Central memory CD8-positive, alpha-beta T cell (primary cell): ENCODE data around the gene POLR2L.

Experiments
- ATAC-seq: fragments of 150-1000 bp; cut with Tn5 transposase; replicated peaks from 2 replicates; pipeline ENCODE4 v1.10.0; 2022; ENCODE audit warnings: mild to moderate bottlenecking, moderate FRiP score, moderate number of reproducible peaks; ENCODE audit not compliant: poor library complexity, severe bottlenecking; ENCODE audit errors: extremely low read depth
- DNase-seq, 2 donors: peaks; one replicate each; pipeline ENCODE4 v3.0.0; 2021; ENCODE audit warnings: low spot score in 2 of 2
- H3K27ac Mint-ChIP-seq: one replicate; pipeline ENCODE4 v1.8.0; 2022; ENCODE audit warnings: low read depth, mild to moderate bottlenecking, moderate library complexity, mixed read lengths
- H3K27me3 Mint-ChIP-seq: one replicate; pipeline ENCODE4 v1.8.0; 2022; ENCODE audit warnings: mixed read lengths
- H3K36me3 Mint-ChIP-seq: one replicate; pipeline ENCODE4 v1.8.0; 2022; ENCODE audit warnings: mild to moderate bottlenecking, moderate library complexity, mixed read lengths; ENCODE audit not compliant: insufficient read depth
- H3K4me1 Mint-ChIP-seq: one replicate; pipeline ENCODE4 v1.8.0; 2022; ENCODE audit warnings: mixed read lengths
- H3K4me3 Mint-ChIP-seq: one replicate; pipeline ENCODE4 v1.8.0; 2022; ENCODE audit warnings: mild to moderate bottlenecking, moderate library complexity, mixed read lengths
- H3K9me3 Mint-ChIP-seq: one replicate; pipeline ENCODE4 v1.8.0; 2022; ENCODE audit warnings: mixed read lengths

Gene POLR2L

GRCh38 chr11:821512-822371 is 20.6 kb downstream of the POLR2L start:
- H3K27me3 Mint-ChIP-seq: no peaks in the 10 kb centered on the region
- ATAC-seq: no peak
- no peaks in the 10 kb centered on the region for H3K9me3 Mint-ChIP-seq
- peaks cover 23% of the 10 kb centered on the region for H3K4me1 Mint-ChIP-seq
- H3K4me3 Mint-ChIP-seq: peak overlapping the region; percentile 80
- H3K27ac Mint-ChIP-seq: no peak overlapping the region
- peaks cover 28% of the 10 kb centered on the region for H3K36me3 Mint-ChIP-seq
- DNase-seq: no peak

GRCh38 chr11:820655-821511 is 21.4 kb downstream of the POLR2L start:
- H3K9me3 Mint-ChIP-seq: no peaks in the 10 kb centered on the region
- peaks cover 26% of the 10 kb centered on the region for H3K36me3 Mint-ChIP-seq
- no peak for DNase-seq
- peaks cover 23% of the 10 kb centered on the region for H3K4me1 Mint-ChIP-seq
- peak overlapping the region; percentile 80 for H3K4me3 Mint-ChIP-seq
- no peak for ATAC-seq
- H3K27me3 Mint-ChIP-seq: no peaks in the 10 kb centered on the region
- no peak overlapping the region for H3K27ac Mint-ChIP-seq

DNA sequence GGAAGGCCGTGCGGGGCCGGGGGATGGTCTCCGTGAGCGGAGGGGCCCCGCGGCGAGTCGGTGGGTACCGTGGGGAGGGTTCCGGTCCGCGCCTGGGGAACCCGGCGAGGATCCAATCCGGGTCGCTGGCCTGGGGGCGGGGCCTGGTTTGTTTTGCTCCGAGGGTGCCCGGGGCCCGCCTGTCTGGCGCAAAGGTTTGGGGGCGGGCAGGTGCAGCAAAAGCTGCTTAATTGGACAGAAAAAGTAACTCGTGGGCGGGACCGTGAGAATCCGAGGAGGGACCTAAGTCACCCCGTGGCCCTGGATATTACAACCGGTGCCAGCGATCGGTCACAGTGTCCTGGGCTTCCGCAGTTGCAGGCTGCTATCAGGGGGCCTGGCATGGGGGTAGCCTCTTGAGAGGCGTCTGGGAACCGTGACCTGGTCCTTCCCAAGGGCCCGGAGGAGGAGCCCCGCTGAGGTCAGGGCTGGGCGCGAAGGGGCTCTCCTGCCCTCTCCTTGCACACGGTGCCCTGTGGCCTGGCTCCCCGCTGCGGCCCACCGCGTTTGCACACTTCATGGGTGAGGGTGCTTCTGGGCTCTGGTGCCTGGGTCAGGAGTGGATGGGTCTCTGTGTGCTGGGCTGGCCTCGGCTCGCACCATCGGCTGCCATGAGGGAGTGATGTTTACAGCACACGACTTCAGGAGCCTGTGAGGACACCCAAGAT is 22.2 kb downstream of the POLR2L start:
- DNase-seq (peak; percentile 89 to 95), ATAC-seq (peak; percentile 84)
- H3K4me1 Mint-ChIP-seq: peaks cover 23% of the 10 kb centered on the region
- H3K27ac Mint-ChIP-seq: peak overlapping the region; percentile 72
- no peaks in the 10 kb centered on the region for H3K27me3 Mint-ChIP-seq
- H3K9me3 Mint-ChIP-seq: no peaks in the 10 kb centered on the region
- H3K4me3 Mint-ChIP-seq: peak overlapping the region; percentile 80
- peaks cover 26% of the 10 kb centered on the region for H3K36me3 Mint-ChIP-seq

- peaks cover 25% of the 10 kb centered on the region for H3K36me3 Mint-ChIP-seq
- peak overlapping the region; percentile 80 for H3K4me3 Mint-ChIP-seq
- peak; percentile 72 for ATAC-seq
- H3K27me3 Mint-ChIP-seq: no peaks in the 10 kb centered on the region
- peak; percentile 87 to 88 for DNase-seq
- no peaks in the 10 kb centered on the region for H3K9me3 Mint-ChIP-seq
- H3K27ac Mint-ChIP-seq: peak overlapping the region; percentile 72
- peaks cover 23% of the 10 kb centered on the region for H3K4me1 Mint-ChIP-seq
Measured at GRCh38 chr11:819129-819931, 23.0 kb downstream of the POLR2L start.

- DNase-seq: no peak
- Mint-ChIP-seq H3K4me1 (peaks cover 23% of the 10 kb centered on the region), H3K36me3 (peaks cover 23% of the 10 kb centered on the region), H3K27me3 (no peaks in the 10 kb centered on the region), H3K4me3 (peak within 1 kb of the TSS; percentile 80), H3K9me3 (no peaks in the 10 kb centered on the region), H3K27ac (peak within 1 kb of the TSS; percentile 72)
- ATAC-seq: no peak
Measured at GRCh38 chr11:818396-819128, 23.8 kb downstream of the POLR2L start, which contains the start of gene PNPLA2. Gene PNPLA2, plus strand, starts transcription at chr11:818914. Its CDS starts 805 bp downstream, at chr11:819719.

DNA sequence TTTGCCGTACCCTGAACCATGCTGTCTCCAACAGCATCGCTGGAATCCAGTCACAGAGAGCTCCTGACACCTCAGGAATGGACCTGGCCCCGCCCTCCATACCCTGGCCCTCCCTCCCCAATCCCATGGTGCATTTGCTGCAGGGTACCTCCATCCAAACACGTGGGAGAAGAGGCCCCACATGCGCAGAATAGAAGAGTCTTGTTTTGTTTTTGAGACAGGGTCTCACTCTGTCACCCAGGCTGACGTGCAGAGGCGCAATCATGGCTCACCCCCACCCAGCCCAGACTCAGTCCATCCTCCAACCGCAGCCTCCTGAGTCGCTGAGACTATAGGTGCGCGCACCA is 25.9 kb downstream of the POLR2L start:
- Mint-ChIP-seq H3K36me3 (peaks cover 31% of the 10 kb centered on the region), H3K9me3 (no peaks in the 10 kb centered on the region), H3K4me3 (no peak overlapping the region), H3K27ac (no peak overlapping the region), H3K4me1 (peaks cover 21% of the 10 kb centered on the region), H3K27me3 (no peaks in the 10 kb centered on the region)
- no peak for DNase-seq
- ATAC-seq: no peak

- H3K4me3 Mint-ChIP-seq: no peak overlapping the region
- H3K27ac Mint-ChIP-seq: no peak overlapping the region
- no peaks in the 10 kb centered on the region for H3K27me3 Mint-ChIP-seq
Measured at GRCh38 chr11:815675-816432, 26.5 kb downstream of the POLR2L start.

GRCh38 chr11:813456-814096 is 28.8 kb downstream of the POLR2L start:
- no peaks in the 10 kb centered on the region for H3K9me3 Mint-ChIP-seq
- no peak for DNase-seq
- peaks cover 26% of the 10 kb centered on the region for H3K4me1 Mint-ChIP-seq
- peaks cover 51% of the 10 kb centered on the region for H3K36me3 Mint-ChIP-seq
- no peak overlapping the region for H3K4me3 Mint-ChIP-seq
- H3K27me3 Mint-ChIP-seq: no peaks in the 10 kb centered on the region
- no peak for ATAC-seq
- no peak overlapping the region for H3K27ac Mint-ChIP-seq

More at GRCh38 chr11:815675-816432, 26.5 kb downstream of the POLR2L start:
- ATAC-seq (no peak), DNase-seq (no peak)
- Mint-ChIP-seq H3K9me3 (no peaks in the 10 kb centered on the region), H3K36me3 (peaks cover 36% of the 10 kb centered on the region), H3K4me1 (peaks cover 20% of the 10 kb centered on the region)

- Mint-ChIP-seq H3K27ac (no peak overlapping the region), H3K4me3 (no peak overlapping the region)
Measured at GRCh38 chr11:813072-813455, 29.3 kb downstream of the POLR2L start.

GRCh38 chr11:812390-812789 is 29.9 kb downstream of the POLR2L start:
- no peak overlapping the region for H3K27ac Mint-ChIP-seq
- ATAC-seq (no peak), DNase-seq (no peak)
- peak overlapping the region; percentile 89 for H3K4me3 Mint-ChIP-seq
- no peaks in the 10 kb centered on the region for H3K27me3 Mint-ChIP-seq
- H3K36me3 Mint-ChIP-seq: peaks cover 49% of the 10 kb centered on the region
- no peaks in the 10 kb centered on the region for H3K9me3 Mint-ChIP-seq
- peaks cover 35% of the 10 kb centered on the region for H3K4me1 Mint-ChIP-seq

More at GRCh38 chr11:813072-813455, 29.3 kb downstream of the POLR2L start:
- Mint-ChIP-seq H3K9me3 (no peaks in the 10 kb centered on the region), H3K4me1 (peaks cover 30% of the 10 kb centered on the region), H3K27me3 (no peaks in the 10 kb centered on the region), H3K36me3 (peaks cover 51% of the 10 kb centered on the region)
- no peak for ATAC-seq
- DNase-seq: no peak
